NCI-H128 (cell line): Measurements from ENCODE around the gene SLC48A1.

Experiments used
- DNase-seq: peaks from one replicate; lab custom pipeline; 2025; ENCODE audit not compliant: unreplicated experiment; lab: John Stamatoyannopoulos, UW

Gene SLC48A1

GRCh38 chr12:47757840-47758583 lies 15.0 kb upstream of the SLC48A1 start:
- DNase-seq, result no peak

GRCh38 chr12:47758584-47758833 lies 14.5 kb upstream of the SLC48A1 start:
- no peak for DNase-seq

GRCh38 chr12:47758834-47759690 lies 14.0 kb upstream of the SLC48A1 start, which contains the start of gene RAPGEF3:
Gene RAPGEF3 (minus strand): TSS chr12:47758880. CDS start chr12:47758556, 324 bp downstream.
- peak; percentile 18 for DNase-seq

- no peak for DNase-seq
Observed at GRCh38 chr12:47762850-47763465, 10.1 kb upstream of the SLC48A1 start.

GRCh38 chr12:47763481-47764346 lies 9.3 kb upstream of the SLC48A1 start:
- DNase-seq, result no peak

GRCh38 chr12:47766502-47767215 lies 6.4 kb upstream of the SLC48A1 start:
- DNase-seq, result no peak

GRCh38 chr12:47767216-47767724 lies 5.8 kb upstream of the SLC48A1 start:
- no peak for DNase-seq

GRCh38 chr12:47768323-47768811 lies 4.7 kb upstream of the SLC48A1 start:
- DNase-seq, result no peak

GRCh38 chr12:47769234-47770085 lies 3.6 kb upstream of the SLC48A1 start:
- DNase-seq, result no peak

GRCh38 chr12:47770086-47770726 lies 2.8 kb upstream of the SLC48A1 start:
- no peak for DNase-seq

GRCh38 chr12:47771304-47771703 lies 1.7 kb upstream of the SLC48A1 start:
- no peak for DNase-seq

- DNase-seq, result no peak
Observed at GRCh38 chr12:47772094-47772660, 861 bp upstream of the SLC48A1 start.

- no peak for DNase-seq
Observed at GRCh38 chr12:47772738-47773061, 338 bp upstream of the SLC48A1 start.

GRCh38 chr12:47773858-47774580 lies 981 bp downstream of the SLC48A1 start:
- DNase-seq, result no peak

GRCh38 chr12:47774663-47775062 lies 1.6 kb downstream of the SLC48A1 start:
- no peak for DNase-seq

- DNase-seq, result no peak
Observed at GRCh38 chr12:47775100-47775911, 2.3 kb downstream of the SLC48A1 start.
